Measurements from ENCODE around the gene ENPP3.

GRCh38 chr6:131642565-131642964 is 5.5 kb downstream of the ENPP3 start:
- TF ChIP-seq CTCF (IDR thresholded peaks at IDR 0.05) (no peak), POLR2A (IDR thresholded peaks at IDR 0.05) (no peak), POLR2AphosphoS5 (IDR thresholded peaks at IDR 0.05; ENCODE audit: insufficient read depth in 1 of 2, low read depth in 1 of 2) (no peak)
